ENCODE data around the gene GABRG3. TPM values are rescaled to one million over a fixed set of nuclear protein-coding genes. Genes with fewer than 3 reads are reported as not detected.

The GABRG3 gene
- total and polyA plus RNA-seq, 9 of the 15 experiments (the other 6 are each of a cell fraction or from before 2014, with no cell fraction given): 4.0 to 15.1 (median 11.2) TPM

GRCh38 chr15:27468151-27468591 is 497.2 kb downstream of the GABRG3 start (continued):
- no peak for TF ChIP-seq ZNF668 (CRISPR knock-in tag; IDR thresholded peaks at IDR 0.05)
- TF ChIP-seq RERE (CRISPR knock-in tag; IDR thresholded peaks at IDR 0.05; ENCODE audit: borderline replicate concordance): no peak
- peak; percentile 45; the same call in 1 of the 2 replicates for TF ChIP-seq LEF1 (IDR thresholded peaks at IDR 0.05)
- TF ChIP-seq ZNF655 (CRISPR knock-in tag; IDR thresholded peaks at IDR 0.05): no peak
- no peak for TF ChIP-seq BCOR (IDR thresholded peaks at IDR 0.05)
- TF ChIP-seq ZBED1 (IDR thresholded peaks at IDR 0.05): no peak
- no peak for TF ChIP-seq E2F6 (IDR thresholded peaks at IDR 0.05; ENCODE audit: borderline replicate concordance in 1 of 2, extremely low read depth in 1 of 2, insufficient read depth in 1 of 2, insufficient read length in 1 of 2, low read depth in 1 of 2, low read length in 1 of 2, poor library complexity in 1 of 2, severe bottlenecking in 1 of 2)
- TF ChIP-seq SIN3B (IDR thresholded peaks at IDR 0.05; ENCODE audit: low read depth): no peak
- peak; percentile 96 for TF ChIP-seq REST (IDR thresholded peaks at IDR 0.05; ENCODE audit: borderline replicate concordance)
- TF ChIP-seq REST (CRISPR knock-in tag; IDR thresholded peaks at IDR 0.05; ENCODE audit: low read depth): no peak
- TF ChIP-seq ZC3H8 (IDR thresholded peaks at IDR 0.05): no peak
- no peak for TF ChIP-seq POLR2AphosphoS2 (IDR thresholded peaks at IDR 0.05; ENCODE audit: low read length)
- TF ChIP-seq ZNF586 (CRISPR knock-in tag; conservative IDR thresholded peaks at IDR 0.05): no peak

Measured in K562 (cell line).